Stimulated activated naive CD4-positive, alpha-beta T cell treated with Interleukin-2 at 50 U/mL for 16 hours (primary cell): ENCODE results near the gene NEDD9.

Experiments
- DNase-seq: peaks from one replicate; lab custom pipeline; 2025; lab: John Stamatoyannopoulos, UW

NEDD9 gene

GRCh38 chr6:11217360-11218101, 14.9 kb downstream of the NEDD9 start:
- DNase-seq = no peak

- DNase-seq = no peak
Measured at GRCh38 chr6:11215773-11216172, 16.7 kb downstream of the NEDD9 start.

- DNase-seq = no peak
Measured at GRCh38 chr6:11214901-11215300, 17.6 kb downstream of the NEDD9 start.

- no peak for DNase-seq
Measured at GRCh38 chr6:11214084-11214833, 18.2 kb downstream of the NEDD9 start.

- DNase-seq = no peak
Measured at GRCh38 chr6:11213422-11214021, 18.9 kb downstream of the NEDD9 start.

- no peak for DNase-seq
Measured at GRCh38 chr6:11212664-11213063, 19.8 kb downstream of the NEDD9 start.

GRCh38 chr6:11211254-11211653, 21.2 kb downstream of the NEDD9 start:
- no peak for DNase-seq

- no peak for DNase-seq
Measured at GRCh38 chr6:11210386-11211138, 21.9 kb downstream of the NEDD9 start.

- DNase-seq = no peak
Measured at GRCh38 chr6:11209906-11210305, 22.6 kb downstream of the NEDD9 start.

GRCh38 chr6:11209369-11209768, 23.1 kb downstream of the NEDD9 start:
- no peak for DNase-seq

- DNase-seq = no peak
Measured at GRCh38 chr6:11208854-11209253, 23.6 kb downstream of the NEDD9 start.

- DNase-seq = no peak
Measured at GRCh38 chr6:11208267-11208666, 24.2 kb downstream of the NEDD9 start.

GRCh38 chr6:11207199-11207968, 25.1 kb downstream of the NEDD9 start:
- DNase-seq = no peak

- DNase-seq = no peak
Measured at GRCh38 chr6:11206576-11206975, 25.9 kb downstream of the NEDD9 start.

- DNase-seq = no peak
Measured at GRCh38 chr6:11204794-11205366, 27.6 kb downstream of the NEDD9 start.

- no peak for DNase-seq
Measured at GRCh38 chr6:11204005-11204399, 28.5 kb downstream of the NEDD9 start.

- DNase-seq = no peak
Measured at GRCh38 chr6:11203306-11204004, 29.0 kb downstream of the NEDD9 start.

GRCh38 chr6:11202513-11203305, 29.8 kb downstream of the NEDD9 start:
- DNase-seq = no peak

GRCh38 chr6:11201772-11202512, 30.5 kb downstream of the NEDD9 start:
- DNase-seq = no peak
